Spinal cord (tissue), 10 donors: ENCODE results near the gene KLRK1. TPM values are rescaled to one million over a fixed set of nuclear protein-coding genes. Genes with fewer than 3 reads are reported as not detected.
"Not testable (repeated sequence)": the region's sequence is repeated elsewhere in the genome, so short reads cannot be mapped to it uniquely, and the experiment has no call there.

Source experiments
- DNase-seq, 6 donors: peaks; one replicate each; pipeline versions ENCODE4 v3.0.0 to v3.0.0-alpha.2; 2013 to 2015; ENCODE audit warnings: low spot score in 6 of 6, low read depth in 4 of 6
- H3K27ac ChIP-seq: one replicate; pipeline ENCODE4 v1.5.1; 2013; ENCODE audit warnings: low read depth, low read length, control low read depth
- H3K27me3 ChIP-seq: one replicate; pipeline ENCODE4 v1.6.1; 2013; ENCODE audit warnings: low read length; ENCODE audit not compliant: control insufficient read depth, insufficient read depth
- H3K36me3 ChIP-seq: one replicate; pipeline ENCODE4 v1.6.1; 2013; ENCODE audit warnings: low read length; ENCODE audit not compliant: control insufficient read depth, insufficient read depth
- H3K4me1 ChIP-seq: one replicate; pipeline ENCODE4 v1.6.1; 2013; ENCODE audit warnings: low read length; ENCODE audit not compliant: control insufficient read depth, insufficient read depth
- H3K4me3 ChIP-seq: one replicate; pipeline ENCODE4 v1.5.1; 2013; ENCODE audit warnings: low read depth, low read length, control low read depth
- H3K9me3 ChIP-seq: one replicate; pipeline ENCODE4 v1.6.1; 2013; ENCODE audit warnings: low read length; ENCODE audit not compliant: control insufficient read depth, insufficient read depth
- WGBS: methylation state at CpG from one replicate; pipeline ENCODE4 v1.1.5; 2013; ENCODE audit warnings: missing lambda C conversion rate; ENCODE audit not compliant: insufficient coverage; 5-methylcytosine and 5-hydroxymethylcytosine counted together
- polyA plus RNA-seq, 2 donors: library from polyadenylated mRNA; unstranded; fragments of 120-200 nt; gene quantifications; one replicate each; pipeline ENCODE4 v1.2.1, GENCODE V29; 2013; ENCODE audit not compliant: insufficient read length in 2 of 2
- total RNA-seq, 2 donors: library from RNA; depleted of rRNA in 1 of 2; stranded (reverse); fragments of 120-200 nt in 1 of 2; fragments of >200 nt in 1 of 2; gene quantifications; one replicate each; pipeline versions ENCODE4 v1.2.3 to v1.2.4, GENCODE V29; 2013 to 2014
- donor health status: healthy.

KLRK1 gene
- total and polyA plus RNA-seq, 4 donors, result 2.1 to 10.1 (median 4.7) TPM

DNA sequence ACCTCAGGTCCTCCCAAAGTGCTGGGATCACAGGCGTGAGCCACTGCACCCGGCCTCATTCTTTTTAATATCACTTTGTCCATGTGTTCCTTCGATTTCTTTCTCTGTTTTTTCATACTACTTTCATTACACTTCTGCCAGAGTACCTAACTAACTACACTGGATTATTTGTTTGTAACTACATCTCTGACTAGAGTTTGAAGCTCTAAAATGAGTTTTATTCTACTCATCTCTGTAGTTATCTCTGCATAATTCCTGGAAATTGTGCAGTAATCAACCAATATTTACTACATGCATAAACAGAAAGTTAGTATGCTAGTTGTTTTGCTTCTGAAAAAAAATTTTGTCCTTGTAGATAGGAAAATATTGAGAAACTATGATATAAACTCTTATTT, 15.2 kb downstream of the KLRK1 start:
- Histone ChIP-seq H3K27ac (no peak overlapping the region), H3K27me3 (no peaks in the 10 kb centered on the region), H3K4me1 (peaks cover 6% of the 10 kb centered on the region), H3K9me3 (no peaks in the 10 kb centered on the region), H3K36me3 (no peaks in the 10 kb centered on the region), H3K4me3 (no peak overlapping the region)
- no peak for DNase-seq
- WGBS, result no CpG with 5 or more reads among the region's 3 CpGs

DNA sequence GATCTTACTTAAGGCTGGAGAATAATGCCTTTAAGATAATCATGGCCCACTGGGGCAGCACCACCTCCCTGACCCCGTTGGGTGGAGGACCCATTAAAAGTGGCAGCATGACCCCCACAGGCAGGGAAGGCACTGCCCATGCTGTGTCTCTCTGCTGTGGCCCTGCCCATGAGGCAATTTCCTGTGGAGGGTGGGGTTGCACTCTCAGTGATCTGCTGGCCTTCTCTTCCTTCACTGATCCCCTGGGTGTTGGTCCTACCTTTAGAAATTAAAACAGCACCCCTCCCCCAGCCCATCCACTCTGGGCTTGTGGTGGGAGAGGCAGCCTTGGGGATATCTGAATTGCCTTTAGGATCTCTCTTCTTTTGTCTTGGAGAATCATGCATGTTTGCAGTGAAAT, 17.3 kb downstream of the KLRK1 start:
- Histone ChIP-seq H3K27ac (no peak overlapping the region), H3K27me3 (no peaks in the 10 kb centered on the region), H3K4me3 (no peak overlapping the region), H3K36me3 (no peaks in the 10 kb centered on the region), H3K9me3 (no peaks in the 10 kb centered on the region), H3K4me1 (peaks cover 17% of the 10 kb centered on the region)
- WGBS, result 86% methylated on average over 1 of the region's 1 CpG
- DNase-seq, result no peak

DNA sequence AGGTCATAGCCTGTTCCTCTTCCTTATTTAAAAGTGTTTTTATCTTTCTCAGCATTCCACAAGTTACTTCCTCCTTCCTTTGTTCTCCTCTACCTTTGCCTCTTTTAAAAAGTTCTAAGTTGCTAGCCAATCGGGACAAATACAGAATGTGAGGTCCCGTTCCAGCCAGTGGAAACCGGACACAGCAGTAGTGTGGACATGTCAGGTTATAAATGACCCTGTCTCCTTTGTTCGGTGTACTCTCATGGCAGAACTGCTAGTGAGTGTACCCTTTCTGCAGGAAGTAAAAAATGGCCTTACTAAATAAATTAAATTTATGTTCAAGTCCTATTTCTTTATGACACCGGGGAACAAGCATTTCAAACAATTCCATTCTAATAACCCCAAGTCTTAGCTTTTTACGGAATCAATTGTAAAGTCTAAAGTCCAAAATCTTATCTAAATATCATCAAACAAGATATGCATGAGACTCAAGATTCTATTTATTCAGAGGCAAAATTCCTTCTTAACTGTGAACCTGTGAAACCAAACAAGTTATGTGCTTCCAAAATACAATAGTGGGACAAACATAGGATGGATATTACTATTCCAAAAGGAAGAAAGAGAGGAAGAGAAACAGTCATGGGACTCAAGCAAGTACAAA, 17.8 kb downstream of the KLRK1 start:
- H3K4me1 ChIP-seq, result peaks cover 18% of the 10 kb centered on the region
- H3K36me3 ChIP-seq, H3K9me3 ChIP-seq, H3K27ac ChIP-seq, DNase-seq, H3K27me3 ChIP-seq, H3K4me3 ChIP-seq: not testable (repeated sequence)
- WGBS, result 83% methylated on average over 2 of the region's 6 CpGs

DNA sequence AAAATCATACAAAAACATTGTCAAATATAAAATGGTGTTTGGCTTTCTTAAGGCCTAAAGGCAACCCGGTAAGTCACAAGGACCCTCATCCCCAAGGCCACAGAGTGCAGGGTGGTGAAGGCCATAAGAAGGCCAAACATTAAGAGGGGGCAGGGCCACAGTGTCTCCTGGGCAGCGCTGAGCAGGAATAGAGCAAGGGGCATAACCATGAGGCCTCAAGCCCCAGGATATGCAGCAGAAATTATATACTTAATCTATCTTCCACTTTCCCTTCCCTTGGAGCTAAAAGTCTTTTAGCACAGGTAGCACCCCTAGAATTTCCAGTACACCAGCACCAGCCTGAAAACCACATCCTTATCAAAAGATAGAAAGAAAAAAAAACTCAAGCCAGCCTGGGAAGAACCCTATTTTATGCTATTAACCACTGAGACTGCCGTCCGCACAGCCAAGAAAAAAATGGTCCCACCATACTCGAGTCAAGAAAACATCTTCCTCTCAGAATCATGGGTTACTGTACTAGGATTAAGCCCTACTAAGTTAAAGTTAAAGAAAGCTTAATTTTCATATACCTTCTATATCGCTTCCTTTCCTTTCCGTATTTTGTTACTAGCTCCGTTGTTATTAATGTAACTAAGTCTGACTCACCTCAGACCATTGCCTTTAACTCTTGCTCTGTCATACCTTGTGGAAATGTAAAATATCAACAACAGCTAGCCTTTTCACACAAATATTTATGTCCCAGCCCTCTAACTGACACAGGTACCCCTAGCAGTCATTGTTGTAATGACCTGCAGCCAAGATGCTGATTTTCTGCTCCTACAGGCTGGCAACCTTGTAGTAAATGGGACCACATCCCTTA, 20.1 kb downstream of the KLRK1 start:
- Histone ChIP-seq H3K4me1 (peaks cover 23% of the 10 kb centered on the region), H3K9me3 (no peaks in the 10 kb centered on the region), H3K4me3 (no peak overlapping the region), H3K27ac (no peak overlapping the region), H3K36me3 (no peaks in the 10 kb centered on the region), H3K27me3 (no peaks in the 10 kb centered on the region)
- 90% methylated on average over 2 of the region's 8 CpGs for WGBS
- no peak for DNase-seq

DNA sequence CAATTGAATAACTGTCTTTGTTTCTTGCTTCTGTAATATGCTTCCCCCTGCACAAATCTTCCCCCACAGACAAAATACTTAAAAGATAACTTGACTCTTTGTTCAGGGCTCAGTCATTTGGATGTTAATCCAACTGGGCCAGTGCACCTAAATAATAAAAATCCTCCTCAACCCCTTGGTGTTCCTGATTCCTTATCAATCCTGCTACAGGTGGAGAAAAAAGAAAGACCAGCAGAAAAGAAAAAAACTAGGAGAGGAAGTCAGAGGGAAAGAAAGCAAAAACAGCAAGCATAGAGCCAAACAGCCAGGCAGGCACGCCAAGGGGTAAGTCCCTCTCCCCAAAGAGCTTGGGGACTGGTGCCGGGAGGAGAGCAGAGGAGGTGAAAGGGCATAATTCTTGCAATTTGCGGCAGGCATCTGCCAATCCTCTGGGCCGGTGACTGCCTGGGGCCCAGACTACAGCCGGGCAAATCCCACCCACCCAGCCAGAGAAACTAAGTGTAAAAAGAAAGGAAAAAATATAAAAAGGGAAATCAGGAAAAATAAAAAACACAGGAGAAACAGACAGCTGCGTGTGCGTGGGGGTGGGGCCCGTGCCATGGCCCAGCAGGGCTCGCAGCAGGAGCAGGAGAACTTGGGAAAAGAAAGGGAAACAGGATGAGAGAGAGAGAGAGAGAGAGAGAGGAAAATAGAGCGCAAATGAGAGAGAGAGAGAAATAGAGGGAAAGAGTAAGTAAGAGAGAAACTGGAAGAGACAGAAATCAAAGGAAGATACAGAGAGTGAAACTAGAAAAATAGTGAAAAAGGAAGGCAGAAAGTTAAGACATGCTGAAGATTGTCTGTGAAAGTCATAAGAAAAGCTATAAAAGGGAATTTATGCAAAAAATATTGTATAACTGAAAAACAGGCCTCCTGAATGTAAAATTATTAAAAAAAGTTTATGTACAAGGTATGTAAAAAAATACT, 21.4 kb downstream of the KLRK1 start:
- Histone ChIP-seq H3K9me3 (no peaks in the 10 kb centered on the region), H3K27me3 (no peaks in the 10 kb centered on the region), H3K27ac (peak overlapping the region; percentile 88), H3K4me3 (peak overlapping the region; percentile 6), H3K4me1 (peaks cover 30% of the 10 kb centered on the region), H3K36me3 (no peaks in the 10 kb centered on the region)
- DNase-seq, result peak in 1 of 6 donors; percentile 21
- 63% methylated on average over 4 of the region's 10 CpGs for WGBS

DNA sequence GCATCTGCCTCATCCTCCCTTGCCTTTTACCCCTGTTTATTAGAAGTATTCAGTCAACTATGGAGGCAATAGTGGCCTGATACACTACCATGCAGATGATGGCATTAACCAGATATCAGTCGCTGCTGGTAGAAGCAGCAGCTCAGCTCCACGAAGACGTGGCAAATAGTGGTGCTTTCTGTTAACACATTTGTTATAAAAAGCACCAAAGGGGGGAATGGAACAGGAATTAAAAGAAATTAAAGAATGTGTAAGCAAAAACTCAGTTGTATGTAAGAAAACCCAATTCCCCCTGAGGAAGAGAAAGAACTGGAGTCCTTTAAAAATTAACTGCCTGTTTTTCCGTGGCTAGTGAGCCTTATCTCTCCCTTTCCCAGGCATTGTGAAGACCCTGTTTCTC, 22.1 kb downstream of the KLRK1 start:
- not testable (repeated sequence) for H3K27me3 ChIP-seq, H3K9me3 ChIP-seq, H3K36me3 ChIP-seq, H3K4me3 ChIP-seq, DNase-seq
- H3K27ac ChIP-seq, result peak overlapping the region; percentile 99
- H3K4me1 ChIP-seq, result peaks cover 29% of the 10 kb centered on the region
- no CpG with 5 or more reads among the region's 4 CpGs for WGBS

DNA sequence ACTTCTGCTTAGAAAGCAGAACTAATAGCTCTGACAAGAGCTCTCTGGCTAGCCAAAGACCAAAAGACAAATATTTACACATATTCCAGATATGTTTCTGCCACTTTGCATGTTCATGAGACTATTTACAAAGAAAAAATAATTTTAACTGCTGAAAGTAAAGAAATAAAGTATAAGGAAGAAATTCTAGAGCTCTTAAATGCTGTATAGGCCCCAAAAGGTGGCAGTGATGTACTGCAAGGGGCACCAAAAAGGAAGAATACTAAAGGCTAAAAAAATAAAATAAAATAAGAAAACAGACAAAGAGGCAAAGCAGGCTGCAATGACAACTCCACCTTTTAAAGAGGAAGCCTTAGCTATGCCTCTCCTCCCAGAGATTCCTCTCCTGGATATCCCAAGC, 23.0 kb downstream of the KLRK1 start:
- no peaks in the 10 kb centered on the region for H3K36me3 ChIP-seq
- no peaks in the 10 kb centered on the region for H3K9me3 ChIP-seq
- peak overlapping the region; percentile 99 for H3K27ac ChIP-seq
- peak in 2 of 6 donors; percentile 32 to 45 for DNase-seq
- peaks cover 26% of the 10 kb centered on the region for H3K4me1 ChIP-seq
- no peaks in the 10 kb centered on the region for H3K27me3 ChIP-seq
- H3K4me3 ChIP-seq, result no peak overlapping the region

DNA sequence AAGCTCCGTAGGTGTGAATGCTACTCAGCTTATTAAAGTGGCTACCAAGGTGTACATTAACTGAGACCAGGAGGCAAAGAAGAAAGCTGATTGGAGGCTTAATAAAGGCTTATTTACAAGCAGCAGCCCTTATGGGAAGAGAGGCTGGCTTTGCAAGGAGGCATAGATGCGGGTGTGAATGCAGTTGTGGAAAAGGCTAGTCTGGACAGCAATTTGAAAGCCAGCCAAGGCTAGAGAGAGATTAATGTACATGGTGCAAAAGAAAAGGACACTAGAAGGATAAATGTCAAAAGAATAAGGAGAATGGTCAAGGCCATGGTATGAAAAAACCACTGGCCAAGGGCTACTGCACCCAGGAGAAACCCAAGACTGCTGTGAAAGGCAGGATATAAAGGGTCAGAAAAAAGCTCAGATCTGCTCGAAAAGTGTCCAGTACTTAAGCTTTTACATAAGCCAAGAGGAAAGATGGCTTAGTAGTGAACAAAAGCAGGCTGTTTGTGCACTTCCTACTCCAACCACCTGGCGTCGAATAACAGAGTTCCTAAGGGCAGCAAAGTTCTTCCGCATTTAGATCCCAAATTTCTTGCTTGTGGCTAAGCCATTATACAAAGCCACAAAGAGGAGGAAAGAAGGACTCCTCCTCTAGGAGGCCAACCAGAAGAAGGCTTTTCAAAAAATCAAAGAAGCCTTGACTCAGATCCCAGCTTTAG, 24.0 kb downstream of the KLRK1 start:
- H3K4me3 ChIP-seq, result peak overlapping the region; percentile 46
- peak overlapping the region; percentile 99 for H3K27ac ChIP-seq
- WGBS, result 27% methylated on average over 1 of the region's 6 CpGs
- peak in 2 of 6 donors; percentile 63 to 70 for DNase-seq
- peaks cover 26% of the 10 kb centered on the region for H3K4me1 ChIP-seq
- no peaks in the 10 kb centered on the region for H3K9me3 ChIP-seq
- H3K36me3 ChIP-seq, result no peaks in the 10 kb centered on the region
- H3K27me3 ChIP-seq, result no peaks in the 10 kb centered on the region
